NB4 (cell line): Measurements from ENCODE around the gene LYZ.

Experiments
- DNase-seq: peaks from one replicate; pipeline ENCODE4 v3.0.0; 2010; ENCODE audit warnings: low read depth
- H3K4me3 ChIP-seq: one replicate; pipeline ENCODE4 v1.5.1; 2011; ENCODE audit warnings: mild to moderate bottlenecking, low read depth, low read length, moderate library complexity
- MYC ChIP-seq: IDR thresholded peaks from 2 replicates; pipeline ENCODE4 v1.6.1; 2011; ENCODE audit warnings: low read depth, low read length
- POLR2A ChIP-seq: IDR thresholded peaks from 2 replicates; pipeline ENCODE4 v1.6.1; 2011; ENCODE audit warnings: mild to moderate bottlenecking; ENCODE audit not compliant: insufficient read length; ENCODE audit errors: extremely low read depth
- TF ChIP-seq, protein P1 (sequence below): IDR thresholded peaks from one replicate; pipeline ENCODE4 v1.5.1; 2012; ENCODE audit warnings: low read depth, low read length
- TF ChIP-seq, protein P2 (sequence below): IDR thresholded peaks from 2 replicates; pipeline ENCODE4 v1.6.1; 2011; ENCODE audit warnings: low read depth, low read length

Gene LYZ

DNA sequence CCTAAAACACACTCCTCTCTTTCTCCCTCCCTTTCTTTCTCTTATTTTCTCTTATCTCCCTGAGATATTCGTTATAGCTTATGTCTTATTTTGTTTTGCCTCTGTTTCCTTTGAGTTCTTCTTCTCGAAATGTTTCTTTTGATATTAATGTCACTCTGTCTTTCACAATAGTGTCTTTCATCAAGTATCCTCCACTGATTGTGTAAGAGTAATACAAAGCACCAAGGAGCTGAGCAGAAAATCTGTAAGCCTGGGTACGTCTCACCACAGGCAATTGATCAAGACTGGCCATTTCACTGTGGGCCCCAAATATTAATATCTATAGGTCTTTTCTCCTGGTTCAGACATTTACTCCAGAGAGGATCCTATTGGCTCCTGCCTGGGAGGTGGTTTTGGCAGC, 4.8 kb upstream of the LYZ start:
- TF ChIP-seq MYC (no peak), POLR2A (no peak)
- TF ChIP-seq, protein P1, sequence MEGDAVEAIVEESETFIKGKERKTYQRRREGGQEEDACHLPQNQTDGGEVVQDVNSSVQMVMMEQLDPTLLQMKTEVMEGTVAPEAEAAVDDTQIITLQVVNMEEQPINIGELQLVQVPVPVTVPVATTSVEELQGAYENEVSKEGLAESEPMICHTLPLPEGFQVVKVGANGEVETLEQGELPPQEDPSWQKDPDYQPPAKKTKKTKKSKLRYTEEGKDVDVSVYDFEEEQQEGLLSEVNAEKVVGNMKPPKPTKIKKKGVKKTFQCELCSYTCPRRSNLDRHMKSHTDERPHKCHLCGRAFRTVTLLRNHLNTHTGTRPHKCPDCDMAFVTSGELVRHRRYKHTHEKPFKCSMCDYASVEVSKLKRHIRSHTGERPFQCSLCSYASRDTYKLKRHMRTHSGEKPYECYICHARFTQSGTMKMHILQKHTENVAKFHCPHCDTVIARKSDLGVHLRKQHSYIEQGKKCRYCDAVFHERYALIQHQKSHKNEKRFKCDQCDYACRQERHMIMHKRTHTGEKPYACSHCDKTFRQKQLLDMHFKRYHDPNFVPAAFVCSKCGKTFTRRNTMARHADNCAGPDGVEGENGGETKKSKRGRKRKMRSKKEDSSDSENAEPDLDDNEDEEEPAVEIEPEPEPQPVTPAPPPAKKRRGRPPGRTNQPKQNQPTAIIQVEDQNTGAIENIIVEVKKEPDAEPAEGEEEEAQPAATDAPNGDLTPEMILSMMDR = no peak
- TF ChIP-seq, protein P2, sequence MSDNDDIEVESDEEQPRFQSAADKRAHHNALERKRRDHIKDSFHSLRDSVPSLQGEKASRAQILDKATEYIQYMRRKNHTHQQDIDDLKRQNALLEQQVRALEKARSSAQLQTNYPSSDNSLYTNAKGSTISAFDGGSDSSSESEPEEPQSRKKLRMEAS = no peak
- H3K4me3 ChIP-seq = no peak overlapping the region
- DNase-seq = peak; percentile 75

DNA sequence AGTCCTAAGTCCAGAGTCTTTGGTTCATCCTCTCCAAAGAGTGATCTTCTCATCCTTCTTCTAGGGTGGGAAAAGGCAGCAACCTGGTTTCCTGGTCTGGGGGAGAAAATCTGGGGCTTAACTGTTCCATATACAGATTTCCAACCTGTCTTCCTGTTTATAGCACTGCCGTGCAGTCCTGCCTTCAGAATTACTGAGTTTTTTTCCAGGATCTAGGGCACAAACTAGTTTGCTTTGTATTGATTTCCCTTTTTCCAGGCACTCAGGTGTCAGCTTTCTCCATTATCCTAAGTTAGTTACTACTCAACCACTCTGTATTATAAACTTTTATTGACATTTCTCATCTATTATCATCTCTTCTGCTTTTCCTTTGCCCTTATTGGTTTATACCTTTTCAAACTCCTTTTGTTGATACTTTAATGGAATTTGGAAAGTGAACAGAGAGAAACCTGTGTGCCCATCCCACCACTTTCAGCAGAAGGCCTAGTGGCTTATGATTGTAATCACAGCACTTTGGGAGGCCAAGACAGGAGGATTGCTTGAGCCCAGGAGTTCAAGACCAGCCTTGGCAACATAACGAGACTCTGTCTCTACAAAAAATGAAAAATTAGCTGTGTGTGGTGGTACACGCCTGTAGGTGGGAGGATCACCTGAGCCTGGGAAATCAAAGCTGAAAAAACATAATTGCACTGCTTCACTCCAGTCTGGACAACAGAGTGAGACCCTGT, 4.1 kb upstream of the LYZ start:
- no peak overlapping the region for H3K4me3 ChIP-seq
- TF ChIP-seq, protein P2 = no peak
- TF ChIP-seq, protein P1 = no peak
- no peak for TF ChIP-seq MYC
- no peak for TF ChIP-seq POLR2A
- no peak for DNase-seq

DNA sequence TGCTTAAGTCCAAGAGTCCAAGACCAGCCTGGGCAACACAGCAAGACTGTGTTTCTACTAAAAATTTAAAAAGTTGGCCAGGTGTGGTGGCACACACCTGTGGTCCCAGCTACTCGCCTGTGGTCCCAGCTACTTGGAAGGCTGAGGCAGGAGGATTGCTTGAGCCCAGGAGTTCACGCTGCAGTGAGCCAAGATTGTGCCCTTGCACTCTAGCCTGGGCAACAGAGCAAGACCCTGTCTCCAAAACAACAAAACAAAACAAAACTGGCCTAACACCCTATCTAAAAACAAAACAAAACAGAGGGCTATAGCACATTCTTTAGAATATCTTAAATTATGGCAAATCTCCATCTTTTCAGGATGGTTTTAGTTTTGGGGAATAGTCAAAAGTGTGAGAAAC, 3.1 kb upstream of the LYZ start:
- TF ChIP-seq, protein P2 = no peak
- no peak for TF ChIP-seq POLR2A
- TF ChIP-seq MYC = no peak
- TF ChIP-seq, protein P1 = no peak
- no peak overlapping the region for H3K4me3 ChIP-seq
- no peak for DNase-seq

DNA sequence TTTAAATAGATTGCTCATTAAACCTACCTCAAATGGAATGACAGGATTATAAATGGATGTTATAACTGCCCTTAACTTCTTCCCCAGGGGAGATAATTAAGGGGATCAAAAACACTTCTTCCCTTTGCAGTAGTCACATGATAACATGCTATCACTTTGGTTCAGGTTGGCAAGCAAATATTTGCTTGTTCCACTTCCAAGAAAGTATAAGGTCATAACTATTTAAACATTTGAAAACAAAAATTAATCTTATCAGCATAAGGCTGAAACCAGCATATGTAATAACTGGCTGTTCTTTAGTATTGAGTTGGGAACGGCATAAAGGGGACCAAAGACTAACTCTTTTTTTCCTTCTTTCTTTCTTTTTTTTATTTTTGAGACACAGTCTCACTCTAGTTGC, 2.4 kb upstream of the LYZ start:
- H3K4me3 ChIP-seq = no peak overlapping the region
- DNase-seq = no peak
- TF ChIP-seq MYC (no peak), POLR2A (no peak)
- TF ChIP-seq, protein P1 = no peak
- TF ChIP-seq, protein P2 = no peak

DNA sequence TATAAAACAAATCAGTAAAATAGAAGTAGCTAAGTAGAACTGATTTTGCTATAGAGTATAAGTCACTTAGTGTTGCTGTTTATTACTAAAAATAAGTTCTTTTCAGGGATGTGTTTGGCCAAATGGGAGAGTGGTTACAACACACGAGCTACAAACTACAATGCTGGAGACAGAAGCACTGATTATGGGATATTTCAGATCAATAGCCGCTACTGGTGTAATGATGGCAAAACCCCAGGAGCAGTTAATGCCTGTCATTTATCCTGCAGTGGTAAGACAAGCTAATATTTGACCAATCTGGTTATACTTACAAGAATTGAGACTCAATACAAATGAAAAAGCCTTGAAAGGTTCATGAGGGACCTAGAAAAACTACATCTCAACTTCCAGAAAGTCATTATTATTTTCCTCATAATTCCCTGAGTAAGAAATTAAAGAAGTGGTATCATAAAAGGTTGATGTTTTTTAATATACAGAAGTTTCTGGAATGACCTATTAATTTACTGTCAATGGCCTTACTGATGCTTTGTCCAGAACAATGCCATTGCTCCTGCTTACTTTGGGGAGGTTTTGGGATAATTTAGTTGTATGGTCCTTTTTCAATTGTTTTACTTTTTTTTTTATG, 1.9 kb downstream of the LYZ start:
- TF ChIP-seq, protein P1 = no peak
- TF ChIP-seq MYC = no peak
- TF ChIP-seq, protein P2 = no peak
- TF ChIP-seq POLR2A = no peak
- no peak for DNase-seq
- peak overlapping the region; percentile 27 for H3K4me3 ChIP-seq
